ENCODE results near the gene ATP1A2. TPM values are rescaled to one million over a fixed set of nuclear protein-coding genes. Genes with fewer than 3 reads are reported as not detected.

Gene ATP1A2
- total RNA-seq, 1 experiment from 2014 or later, result 0.15 TPM

- Histone ChIP-seq H3K9me3 (ENCODE audit: control insufficient read depth, insufficient read depth, low read depth, low read length) (no peaks in the 10 kb centered on the region), H3K36me3 (ENCODE audit: control insufficient read depth, insufficient read depth, low read length) (no peaks in the 10 kb centered on the region), H3K4me1 (ENCODE audit: control insufficient read depth, insufficient read depth, low read length) (no peaks in the 10 kb centered on the region), H3K4me3 (ENCODE audit: low read depth in 2 of 2, low read length in 2 of 2) (no peak overlapping the region), H3K27ac (ENCODE audit: low read length) (no peak overlapping the region), H3K27me3 (ENCODE audit: control insufficient read depth, insufficient read depth, low read length) (peaks cover 15% of the 10 kb centered on the region)
- ATAC-seq (no peak), DNase-seq (ENCODE audit: low read depth, low spot score) (no peak)
- CTCF ChIA-PET, result no interaction called here
- in situ Hi-C loops (cut with HindIII; ENCODE audit: low pct_unique_long_range_greater_than_20kb, low sequenced_read_pairs) (no loop called here), intact Hi-C loops (cut with micrococcal nuclease; ENCODE audit: unreplicated experiment) (no loop called here)
- BruUV-seq (replicated peaks), result no TSS peak
- POLR2A ChIA-PET, result no interaction called here
- TF ChIP-seq POLR2AphosphoS5 (IDR thresholded peaks at IDR 0.05; ENCODE audit: low read depth, low read length) (no peak), TCF7L2 (IDR thresholded peaks at IDR 0.05; ENCODE audit: low read depth, low read length) (no peak), REST (IDR thresholded peaks at IDR 0.05; ENCODE audit: insufficient read depth in 1 of 2, low read depth in 2 of 2, low read length in 1 of 2) (no peak), SIN3A (IDR thresholded peaks at IDR 0.05; ENCODE audit: borderline replicate concordance, insufficient read depth, low read depth, low read length) (no peak)
- TF ChIP-seq, protein P1, sequence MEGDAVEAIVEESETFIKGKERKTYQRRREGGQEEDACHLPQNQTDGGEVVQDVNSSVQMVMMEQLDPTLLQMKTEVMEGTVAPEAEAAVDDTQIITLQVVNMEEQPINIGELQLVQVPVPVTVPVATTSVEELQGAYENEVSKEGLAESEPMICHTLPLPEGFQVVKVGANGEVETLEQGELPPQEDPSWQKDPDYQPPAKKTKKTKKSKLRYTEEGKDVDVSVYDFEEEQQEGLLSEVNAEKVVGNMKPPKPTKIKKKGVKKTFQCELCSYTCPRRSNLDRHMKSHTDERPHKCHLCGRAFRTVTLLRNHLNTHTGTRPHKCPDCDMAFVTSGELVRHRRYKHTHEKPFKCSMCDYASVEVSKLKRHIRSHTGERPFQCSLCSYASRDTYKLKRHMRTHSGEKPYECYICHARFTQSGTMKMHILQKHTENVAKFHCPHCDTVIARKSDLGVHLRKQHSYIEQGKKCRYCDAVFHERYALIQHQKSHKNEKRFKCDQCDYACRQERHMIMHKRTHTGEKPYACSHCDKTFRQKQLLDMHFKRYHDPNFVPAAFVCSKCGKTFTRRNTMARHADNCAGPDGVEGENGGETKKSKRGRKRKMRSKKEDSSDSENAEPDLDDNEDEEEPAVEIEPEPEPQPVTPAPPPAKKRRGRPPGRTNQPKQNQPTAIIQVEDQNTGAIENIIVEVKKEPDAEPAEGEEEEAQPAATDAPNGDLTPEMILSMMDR (IDR thresholded peaks at IDR 0.05), result no peak
These were observed 47.3 kb upstream of the ATP1A2 start for GRCh38 chr1:160068225-160068624.

DNA sequence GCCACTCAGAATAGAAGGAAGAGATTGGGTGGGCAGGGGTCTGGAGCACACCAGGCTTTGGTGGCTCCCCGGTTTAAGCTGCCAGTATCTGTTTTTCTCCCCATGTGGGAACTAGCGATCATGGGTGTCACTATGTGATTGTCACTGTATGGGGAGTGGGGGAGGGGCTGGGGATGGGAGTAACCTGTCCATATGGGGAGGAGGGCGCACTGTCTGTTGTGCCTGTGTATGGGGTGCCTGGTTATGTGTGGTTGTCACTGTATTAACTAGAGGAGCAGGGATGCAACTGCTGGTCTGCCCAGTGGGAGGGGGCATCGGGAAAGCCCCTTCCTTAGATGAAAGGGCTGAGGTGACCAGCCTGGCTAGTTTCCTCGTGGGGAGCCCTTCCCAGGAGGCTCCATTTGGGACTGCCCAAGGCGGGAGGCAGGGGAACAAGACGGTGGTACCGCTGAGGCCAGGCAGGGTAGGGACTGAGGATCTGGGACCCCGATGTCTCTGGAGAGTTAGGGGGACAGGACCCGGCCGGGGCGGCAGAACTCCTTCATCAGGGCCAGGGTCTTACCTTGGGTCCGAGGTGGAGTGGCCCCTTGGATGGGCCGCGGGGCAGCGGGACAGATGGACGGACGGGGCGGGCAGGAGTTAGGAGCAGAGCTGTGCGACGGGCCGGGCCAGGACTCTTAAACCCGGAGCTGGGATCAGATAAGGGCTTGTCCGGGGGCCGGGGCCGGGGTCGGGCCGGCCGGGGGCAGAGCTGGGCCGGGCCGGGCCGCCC lies 45.9 kb upstream of the ATP1A2 start, which contains the start of gene KCNJ10:
KCNJ10 (minus strand) TSS at position 701 of the 772 bp plus-strand sequence. CDS start 27,628 bp downstream, outside the sequence.
- TF ChIP-seq TCF7L2 (IDR thresholded peaks at IDR 0.05; ENCODE audit: low read depth, low read length) (no peak), SIN3A (IDR thresholded peaks at IDR 0.05; ENCODE audit: borderline replicate concordance, insufficient read depth, low read depth, low read length) (no peak), POLR2AphosphoS5 (IDR thresholded peaks at IDR 0.05; ENCODE audit: low read depth, low read length) (no peak), REST (IDR thresholded peaks at IDR 0.05; ENCODE audit: insufficient read depth in 1 of 2, low read depth in 2 of 2, low read length in 1 of 2) (no peak)
- TF ChIP-seq, protein P1 (IDR thresholded peaks at IDR 0.05), result no peak
- POLR2A ChIA-PET, result interaction anchor here (0.7 kb wide), 1 partner anchor 11 kb away, joined by 11 read pairs; no protein-coding TSS in a partner anchor
- no peaks in the 10 kb centered on the region for H3K4me1 ChIP-seq (ENCODE audit: control insufficient read depth, insufficient read depth, low read length)
- CTCF ChIA-PET, result no interaction called here
- intact Hi-C loops (cut with micrococcal nuclease; ENCODE audit: unreplicated experiment) (no loop called here), in situ Hi-C loops (cut with HindIII; ENCODE audit: low pct_unique_long_range_greater_than_20kb, low sequenced_read_pairs) (no loop called here)
- no peak within 1 kb of the TSS for H3K27ac ChIP-seq (ENCODE audit: low read length)
- ATAC-seq (peak; percentile 75), DNase-seq (ENCODE audit: low read depth, low spot score) (no peak)
- no peaks in the 10 kb centered on the region for H3K9me3 ChIP-seq (ENCODE audit: control insufficient read depth, insufficient read depth, low read depth, low read length)
- BruUV-seq (replicated peaks), result no TSS peak
- no peaks in the 10 kb centered on the region for H3K36me3 ChIP-seq (ENCODE audit: control insufficient read depth, insufficient read depth, low read length)
- peak within 1 kb of the TSS; percentile 29 to 37 for H3K4me3 ChIP-seq (ENCODE audit: low read depth in 2 of 2, low read length in 2 of 2)
- H3K27me3 ChIP-seq (ENCODE audit: control insufficient read depth, insufficient read depth, low read length), result peaks cover 15% of the 10 kb centered on the region

Data from Panc1 (cell line).